Cardiac fibroblast (primary cell): ENCODE data around the gene TSFM.
A peak's percentile ranks its signal among the peaks of the same experiment; 100 is the strongest.
"Not testable (repeated sequence)": the region's sequence is repeated elsewhere in the genome, so short reads cannot be mapped to it uniquely, and the experiment has no call there.

Experiments used
- DNase-seq, 2 donors: peaks; one replicate each; pipeline versions ENCODE4 v3.0.0 to v3.0.0-alpha.2; 2010; ENCODE audit warnings: low read depth in 2 of 2
- H3K4me3 ChIP-seq, 2 donors: replicated peaks in 1 of 2; 1 replicate in 1 of 2; 2 replicates in 1 of 2; pipeline ENCODE4 v1.5.1; 2011; ENCODE audit warnings: low read depth in 2 of 2, low read length in 2 of 2, mild to moderate bottlenecking in 2 of 2, moderate library complexity in 1 of 2
- CTCF ChIP-seq: IDR thresholded peaks from one replicate; pipeline ENCODE4 v1.5.1; 2011; ENCODE audit warnings: low read depth, mild to moderate bottlenecking, low read length, inconsistent platforms

The TSFM gene

GRCh38 chr12:57770734-57771133, 11.9 kb upstream of the TSFM start:
- H3K4me3 ChIP-seq = no peak overlapping the region
- no peak for TF ChIP-seq CTCF
- no peak for DNase-seq

GRCh38 chr12:57771236-57771872, 11.2 kb upstream of the TSFM start:
- no peak for TF ChIP-seq CTCF
- DNase-seq = peak; percentile 90 to 95

DNA sequence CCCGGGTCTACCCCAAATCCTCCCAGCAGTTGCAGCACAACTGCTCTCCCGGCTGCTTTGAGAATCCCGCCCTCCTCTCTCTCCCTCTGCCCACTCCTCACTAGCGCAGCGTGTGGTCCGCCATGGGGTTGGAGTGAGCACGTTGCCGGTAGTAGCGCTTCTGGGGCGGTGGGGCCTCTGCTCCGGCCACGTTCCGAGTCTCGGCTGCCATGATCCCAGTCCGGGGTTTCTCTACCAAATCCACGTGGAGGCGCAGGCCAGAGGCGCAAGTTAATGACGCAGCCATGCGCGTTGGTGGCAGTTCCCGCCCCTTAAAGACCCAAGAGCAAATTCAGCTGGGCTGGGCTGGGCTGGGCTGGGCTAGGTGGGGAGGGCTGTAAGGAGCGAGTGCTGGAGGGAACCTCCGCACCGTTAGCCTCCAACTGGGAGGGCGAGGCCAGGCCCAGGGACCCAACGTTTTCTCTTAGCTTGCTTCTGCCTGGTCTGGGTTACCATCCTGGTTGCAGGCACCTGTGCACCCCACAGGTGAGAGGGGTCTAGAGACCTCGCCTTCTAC, 10.6 kb upstream of the TSFM start, which contains the start of gene METTL1:
Gene METTL1 (minus strand): TSS at position 233 of the 556 bp plus-strand sequence. CDS start 22 bp downstream, at position 211.
- TF ChIP-seq CTCF = no peak
- peak; percentile 96 to 98 for DNase-seq

More at GRCh38 chr12:57771236-57771872, 11.2 kb upstream of the TSFM start:
- peak overlapping the region; percentile 89 to 97 for H3K4me3 ChIP-seq

GRCh38 chr12:57772429-57773322, 9.9 kb upstream of the TSFM start, which contains the start of gene EEF1AKMT3:
Gene EEF1AKMT3, plus strand, starts transcription at chr12:57772614. Its CDS starts 111 bp downstream, at chr12:57772725.
- TF ChIP-seq CTCF = no peak
- DNase-seq = peak; percentile 53 to 54
- peak within 1 kb of the TSS; percentile 89 to 97 for H3K4me3 ChIP-seq

More for the DNA sequence above, 10.6 kb upstream of the TSFM start, which contains the start of gene METTL1:
- H3K4me3 ChIP-seq = peak within 1 kb of the TSS; percentile 89 to 97

GRCh38 chr12:57774634-57775033, 8.0 kb upstream of the TSFM start:
- not testable (repeated sequence) for DNase-seq, H3K4me3 ChIP-seq

DNA sequence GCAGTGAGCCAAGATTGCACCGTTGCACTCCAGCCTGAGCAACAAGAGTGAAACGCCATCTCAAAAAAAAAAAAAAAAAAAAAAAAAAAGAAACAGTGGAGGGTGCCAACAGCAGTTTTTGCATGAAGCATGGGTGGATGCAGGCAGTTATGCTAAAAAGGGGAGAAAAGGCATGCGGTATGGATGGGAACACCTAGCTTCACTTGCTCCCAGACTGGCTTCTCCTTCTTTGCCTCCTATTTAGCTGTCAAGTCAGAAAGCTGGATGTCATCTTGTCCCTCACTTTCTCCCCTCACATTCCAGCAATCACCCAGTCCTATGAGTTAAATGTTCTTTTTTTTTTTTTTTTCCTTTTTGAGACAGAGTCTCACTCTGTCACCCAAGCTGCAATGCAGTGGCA, 7.5 kb upstream of the TSFM start:
- no peak for DNase-seq
- no peak for TF ChIP-seq CTCF
- no peak overlapping the region for H3K4me3 ChIP-seq
